Lower leg skin (tissue), 4 donors: Measurements from ENCODE around the gene RIC1. TPM values are rescaled to one million over a fixed set of nuclear protein-coding genes. Genes with fewer than 3 reads are reported as not detected.

Source experiments
- DNase-seq, 2 donors: peaks; one replicate each; pipeline ENCODE4 v3.0.0-alpha.2; 2019; ENCODE audit warnings: low spot score in 2 of 2
- H3K4me3 ChIP-seq: fragments of 200-600 bp; sonication (generic); 2 replicates; pipeline ENCODE4 v1.5.1; 2017; ENCODE audit warnings: mild to moderate bottlenecking, low read depth; ENCODE audit not compliant: poor library complexity, severe bottlenecking
- POLR2A ChIP-seq, 2 donors: fragments of 450-650 bp; IDR thresholded peaks; one replicate each; pipeline ENCODE4 v1.6.1; 2016 to 2017; ENCODE audit warnings: antibody characterized with exemption in 2 of 2, mild to moderate bottlenecking in 1 of 2, moderate library complexity in 1 of 2
- WGBS, 2 donors: methylation state at CpG; one replicate each; pipeline ENCODE4 v1.1.5; 2018; 5-methylcytosine and 5-hydroxymethylcytosine counted together
- intact Hi-C: fragments of 100-400 bp; cut with DNase I; formaldehyde crosslinking; loops from one replicate; pipeline ENCODE4 v1.15.0; 2023; ENCODE audit warnings: low total_unique reads
- total RNA-seq, 4 donors: library from RNA; depleted of rRNA; stranded (reverse); fragments of >200 nt; gene quantifications; one replicate each; pipeline ENCODE4 v1.1.0, GENCODE V29; 2016
- TF ChIP-seq, protein P1 (sequence below), 3 donors: fragments of 450-650 bp; IDR thresholded peaks; one replicate each; pipeline ENCODE4 v1.5.1; 2016; ENCODE audit warnings: antibody characterized with exemption in 3 of 3, mild to moderate bottlenecking in 3 of 3, moderate library complexity in 2 of 3

RIC1 gene
- total RNA-seq, 4 donors from 2014 or later = 31.3 to 62.3 (median 37.6) TPM

DNA sequence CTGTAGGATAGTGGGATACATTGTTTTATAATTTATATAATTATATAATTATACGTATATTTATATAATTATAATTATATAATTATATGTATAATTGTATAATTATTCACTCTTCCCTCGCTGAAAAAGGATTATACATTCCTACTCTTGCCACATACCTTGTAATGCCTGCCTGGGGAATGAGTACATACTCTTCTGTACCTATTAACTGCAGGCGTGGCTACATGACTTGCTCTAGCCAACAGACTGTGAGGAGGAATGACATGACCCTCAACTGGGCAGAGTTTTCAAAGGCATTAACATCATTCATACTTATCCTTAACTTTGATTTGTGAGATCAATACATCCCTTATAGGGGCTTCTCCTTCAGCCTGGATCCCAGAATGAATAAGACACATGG, 184.9 kb downstream of the RIC1 start:
- intact Hi-C loops = no loop called here
- 76 to 80% methylated on average over 3 of the region's 3 CpGs for WGBS, 2 donors
- H3K4me3 ChIP-seq = no peak overlapping the region
- no peak for TF ChIP-seq POLR2A (IDR thresholded peaks at IDR 0.05)
- TF ChIP-seq, protein P1, sequence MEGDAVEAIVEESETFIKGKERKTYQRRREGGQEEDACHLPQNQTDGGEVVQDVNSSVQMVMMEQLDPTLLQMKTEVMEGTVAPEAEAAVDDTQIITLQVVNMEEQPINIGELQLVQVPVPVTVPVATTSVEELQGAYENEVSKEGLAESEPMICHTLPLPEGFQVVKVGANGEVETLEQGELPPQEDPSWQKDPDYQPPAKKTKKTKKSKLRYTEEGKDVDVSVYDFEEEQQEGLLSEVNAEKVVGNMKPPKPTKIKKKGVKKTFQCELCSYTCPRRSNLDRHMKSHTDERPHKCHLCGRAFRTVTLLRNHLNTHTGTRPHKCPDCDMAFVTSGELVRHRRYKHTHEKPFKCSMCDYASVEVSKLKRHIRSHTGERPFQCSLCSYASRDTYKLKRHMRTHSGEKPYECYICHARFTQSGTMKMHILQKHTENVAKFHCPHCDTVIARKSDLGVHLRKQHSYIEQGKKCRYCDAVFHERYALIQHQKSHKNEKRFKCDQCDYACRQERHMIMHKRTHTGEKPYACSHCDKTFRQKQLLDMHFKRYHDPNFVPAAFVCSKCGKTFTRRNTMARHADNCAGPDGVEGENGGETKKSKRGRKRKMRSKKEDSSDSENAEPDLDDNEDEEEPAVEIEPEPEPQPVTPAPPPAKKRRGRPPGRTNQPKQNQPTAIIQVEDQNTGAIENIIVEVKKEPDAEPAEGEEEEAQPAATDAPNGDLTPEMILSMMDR (IDR thresholded peaks at IDR 0.05) = no peak
- DNase-seq = no peak

DNA sequence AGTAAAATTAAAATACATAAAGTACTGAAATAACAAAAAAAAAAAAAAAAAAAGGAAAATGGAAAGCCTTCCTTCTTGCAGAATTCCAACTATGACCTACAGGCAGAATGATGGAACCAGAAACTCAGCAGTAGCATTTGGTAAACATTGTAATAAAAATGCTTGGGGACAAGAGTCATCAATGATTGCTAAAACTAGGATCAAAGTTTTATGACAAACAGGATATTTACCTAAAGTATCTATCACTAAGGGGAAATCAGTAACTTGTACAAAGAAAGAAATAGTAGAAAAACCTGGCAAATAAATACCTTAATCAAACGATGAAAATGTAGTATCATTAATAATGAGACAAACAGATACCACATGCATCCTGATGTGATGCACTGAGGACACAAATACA, 186.6 kb downstream of the RIC1 start:
- intact Hi-C loops = no loop called here
- no peak for TF ChIP-seq POLR2A (IDR thresholded peaks at IDR 0.05)
- TF ChIP-seq, protein P1 (IDR thresholded peaks at IDR 0.05) = no peak
- WGBS, 2 donors = 85 to 93% methylated on average over 1 of the region's 1 CpG
- no peak overlapping the region for H3K4me3 ChIP-seq
- no peak for DNase-seq

DNA sequence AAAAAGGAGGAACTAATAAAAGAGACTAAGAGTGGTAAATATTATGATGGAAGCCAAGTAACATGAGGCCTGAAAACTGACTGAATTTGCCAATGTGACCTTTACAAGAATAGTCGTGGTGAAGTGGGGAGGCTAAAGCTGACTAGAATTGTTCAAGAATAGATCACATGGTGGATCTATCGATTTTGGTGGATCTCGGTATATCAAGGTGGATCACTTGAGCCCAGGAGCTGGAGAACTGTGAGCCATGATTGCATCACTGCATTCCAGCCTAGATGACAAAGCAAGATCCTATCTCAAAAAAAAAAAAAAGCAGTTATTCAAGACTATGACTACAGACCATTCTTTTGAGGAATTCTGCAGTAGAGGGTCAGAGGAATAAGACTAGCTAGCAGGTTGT, 189.0 kb downstream of the RIC1 start:
- DNase-seq = no peak
- TF ChIP-seq POLR2A (IDR thresholded peaks at IDR 0.05) = no peak
- TF ChIP-seq, protein P1 (IDR thresholded peaks at IDR 0.05) = no peak
- intact Hi-C loops = no loop called here
- no peak overlapping the region for H3K4me3 ChIP-seq
- 86 to 88% methylated on average over 3 of the region's 3 CpGs for WGBS, 2 donors

DNA sequence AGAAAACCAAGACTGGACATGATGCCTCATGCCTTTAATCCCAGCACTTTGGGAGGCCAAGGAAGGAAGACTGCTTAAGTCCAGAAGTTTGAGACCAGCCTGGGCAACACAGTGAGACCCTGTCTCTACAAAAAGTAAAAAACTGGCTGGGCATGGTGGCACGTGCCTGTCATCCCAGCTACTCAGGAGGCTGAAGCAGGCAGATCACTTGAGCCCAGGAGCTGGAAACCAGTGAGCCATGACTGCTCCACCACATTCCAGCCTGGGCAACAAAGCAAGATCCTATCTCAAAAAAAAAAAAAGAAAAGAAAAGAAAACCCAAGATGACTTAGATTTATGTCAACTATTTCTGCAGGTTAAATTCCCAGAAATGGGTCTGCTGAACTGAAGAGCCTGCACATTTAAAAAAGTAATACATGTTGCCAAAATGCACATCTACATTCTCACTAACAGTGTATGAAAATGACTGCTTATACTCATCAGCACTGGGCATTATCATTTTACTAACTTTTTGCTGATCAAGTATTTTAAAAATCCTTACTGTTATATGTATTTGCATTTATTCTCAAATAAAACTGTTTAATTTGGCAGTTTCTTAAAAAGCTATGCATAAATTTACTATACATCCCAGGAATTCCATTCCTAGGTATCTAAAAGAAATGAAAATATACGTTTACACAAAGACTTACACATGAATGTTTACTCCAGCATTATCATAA, 189.7 kb downstream of the RIC1 start:
- 89 to 96% methylated on average over 2 of the region's 2 CpGs for WGBS, 2 donors
- DNase-seq = no peak
- no peak overlapping the region for H3K4me3 ChIP-seq
- intact Hi-C loops = no loop called here
- TF ChIP-seq, protein P1 (IDR thresholded peaks at IDR 0.05) = no peak
- TF ChIP-seq POLR2A (IDR thresholded peaks at IDR 0.05) = no peak

GRCh38 chr9:5819174-5819573, 190.3 kb downstream of the RIC1 start:
- WGBS, 2 donors = 94% methylated on average over 6 of the region's 6 CpGs
- no peak overlapping the region for H3K4me3 ChIP-seq
- TF ChIP-seq POLR2A (IDR thresholded peaks at IDR 0.05) = no peak
- TF ChIP-seq, protein P1 (IDR thresholded peaks at IDR 0.05) = no peak
- intact Hi-C loops = no loop called here
- DNase-seq = no peak

GRCh38 chr9:5820425-5820824, 191.5 kb downstream of the RIC1 start:
- no peak overlapping the region for H3K4me3 ChIP-seq
- WGBS, 2 donors = 81 to 97% methylated on average over 1 of the region's 1 CpG
- DNase-seq = no peak
- TF ChIP-seq, protein P1 (IDR thresholded peaks at IDR 0.05) = no peak
- no peak for TF ChIP-seq POLR2A (IDR thresholded peaks at IDR 0.05)
- intact Hi-C loops = no loop called here
